ENCODE results near the gene APAF1.
"Not testable (repeated sequence)": the region's sequence is repeated elsewhere in the genome, so short reads cannot be mapped to it uniquely, and the experiment has no call there.

The APAF1 gene, protein sequence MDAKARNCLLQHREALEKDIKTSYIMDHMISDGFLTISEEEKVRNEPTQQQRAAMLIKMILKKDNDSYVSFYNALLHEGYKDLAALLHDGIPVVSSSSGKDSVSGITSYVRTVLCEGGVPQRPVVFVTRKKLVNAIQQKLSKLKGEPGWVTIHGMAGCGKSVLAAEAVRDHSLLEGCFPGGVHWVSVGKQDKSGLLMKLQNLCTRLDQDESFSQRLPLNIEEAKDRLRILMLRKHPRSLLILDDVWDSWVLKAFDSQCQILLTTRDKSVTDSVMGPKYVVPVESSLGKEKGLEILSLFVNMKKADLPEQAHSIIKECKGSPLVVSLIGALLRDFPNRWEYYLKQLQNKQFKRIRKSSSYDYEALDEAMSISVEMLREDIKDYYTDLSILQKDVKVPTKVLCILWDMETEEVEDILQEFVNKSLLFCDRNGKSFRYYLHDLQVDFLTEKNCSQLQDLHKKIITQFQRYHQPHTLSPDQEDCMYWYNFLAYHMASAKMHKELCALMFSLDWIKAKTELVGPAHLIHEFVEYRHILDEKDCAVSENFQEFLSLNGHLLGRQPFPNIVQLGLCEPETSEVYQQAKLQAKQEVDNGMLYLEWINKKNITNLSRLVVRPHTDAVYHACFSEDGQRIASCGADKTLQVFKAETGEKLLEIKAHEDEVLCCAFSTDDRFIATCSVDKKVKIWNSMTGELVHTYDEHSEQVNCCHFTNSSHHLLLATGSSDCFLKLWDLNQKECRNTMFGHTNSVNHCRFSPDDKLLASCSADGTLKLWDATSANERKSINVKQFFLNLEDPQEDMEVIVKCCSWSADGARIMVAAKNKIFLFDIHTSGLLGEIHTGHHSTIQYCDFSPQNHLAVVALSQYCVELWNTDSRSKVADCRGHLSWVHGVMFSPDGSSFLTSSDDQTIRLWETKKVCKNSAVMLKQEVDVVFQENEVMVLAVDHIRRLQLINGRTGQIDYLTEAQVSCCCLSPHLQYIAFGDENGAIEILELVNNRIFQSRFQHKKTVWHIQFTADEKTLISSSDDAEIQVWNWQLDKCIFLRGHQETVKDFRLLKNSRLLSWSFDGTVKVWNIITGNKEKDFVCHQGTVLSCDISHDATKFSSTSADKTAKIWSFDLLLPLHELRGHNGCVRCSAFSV (N-terminal part only)
- 29.6 to 50.9 reads per million in 2 donors for total RNA-seq

DNA sequence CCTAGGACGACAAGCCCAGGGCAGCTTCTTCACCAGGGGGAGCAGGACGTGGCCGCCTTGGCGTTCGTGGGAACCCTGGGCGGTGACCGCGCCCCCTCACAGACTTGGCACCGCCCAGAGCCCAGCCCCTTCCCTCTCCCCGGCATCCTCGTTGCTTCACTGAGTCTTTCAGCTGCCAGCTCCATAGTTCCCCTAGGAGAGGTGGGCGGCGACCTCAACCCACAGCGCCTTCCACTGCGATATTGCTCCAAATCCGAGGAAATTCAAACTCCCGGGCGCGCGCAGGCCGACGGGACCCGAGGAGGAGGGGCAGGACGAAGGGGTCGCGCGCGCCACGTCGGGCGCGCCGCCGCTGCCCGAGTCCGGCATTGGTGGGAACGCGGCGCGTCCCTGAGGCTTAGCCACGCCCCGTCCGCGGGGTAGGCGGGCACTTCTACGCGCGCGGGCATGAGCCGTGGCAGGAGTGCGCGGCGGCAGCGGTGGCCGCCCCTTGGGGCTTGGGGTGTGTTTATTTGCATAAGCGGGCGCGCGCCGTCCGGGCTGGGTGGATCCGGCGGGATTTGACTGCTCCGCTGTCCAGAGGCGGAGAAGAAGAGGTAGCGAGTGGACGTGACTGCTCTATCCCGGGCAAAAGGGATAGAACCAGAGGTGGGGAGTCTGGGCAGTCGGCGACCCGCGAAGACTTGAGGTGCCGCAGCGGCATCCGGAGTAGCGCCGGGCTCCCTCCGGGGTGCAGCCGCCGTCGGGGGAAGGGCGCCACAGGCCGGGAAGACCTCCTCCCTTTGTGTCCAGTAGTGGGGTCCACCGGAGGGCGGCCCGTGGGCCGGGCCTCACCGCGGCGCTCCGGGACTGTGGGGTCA, at the start of gene APAF1, which contains the start of gene IKBIP:
Gene APAF1 (plus strand): TSS at position 579 of the 860 bp plus-strand sequence. CDS start 3,070 bp downstream, outside the sequence.
Gene IKBIP (minus strand): TSS at position 77 of the 860 bp plus-strand sequence. CDS start 87 bp downstream, outside the sequence.
- DNase-seq, result peak; percentile 93 to 97 (median 94)

GRCh38 chr12:98597313-98597712, 47.8 kb upstream of the APAF1 start:
- not testable (repeated sequence) for DNase-seq

GRCh38 chr12:98601924-98602323, 43.2 kb upstream of the APAF1 start:
- no peak for DNase-seq

DNA sequence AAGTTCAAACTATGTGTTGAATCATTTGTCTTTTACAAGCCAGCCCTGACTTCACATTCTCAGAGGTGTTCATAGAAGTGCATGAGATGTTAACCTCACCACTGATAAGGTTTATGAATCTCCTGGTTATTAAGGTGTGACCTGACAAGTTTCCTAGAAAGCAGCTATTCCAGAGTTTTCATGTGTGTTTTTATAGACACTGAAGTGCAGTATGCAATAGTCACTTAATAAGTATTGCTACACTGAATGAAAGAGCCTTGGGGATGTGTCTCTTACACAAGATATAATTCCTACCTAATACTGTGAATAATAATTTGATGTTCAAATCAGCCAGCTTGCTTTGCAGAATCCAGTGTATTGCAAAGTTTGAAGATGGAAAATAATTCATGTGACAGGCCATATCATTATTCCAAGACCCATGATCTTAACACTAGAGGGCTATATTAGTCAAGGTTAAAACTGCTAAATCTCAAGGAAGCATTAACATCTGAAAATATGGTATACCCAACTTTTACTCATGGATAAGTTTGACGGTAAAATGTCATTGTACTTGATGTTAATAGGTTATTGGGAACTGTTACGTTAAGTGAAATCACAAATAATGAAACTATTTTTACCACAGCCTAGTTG, 38.6 kb upstream of the APAF1 start:
- DNase-seq, result no peak

DNA sequence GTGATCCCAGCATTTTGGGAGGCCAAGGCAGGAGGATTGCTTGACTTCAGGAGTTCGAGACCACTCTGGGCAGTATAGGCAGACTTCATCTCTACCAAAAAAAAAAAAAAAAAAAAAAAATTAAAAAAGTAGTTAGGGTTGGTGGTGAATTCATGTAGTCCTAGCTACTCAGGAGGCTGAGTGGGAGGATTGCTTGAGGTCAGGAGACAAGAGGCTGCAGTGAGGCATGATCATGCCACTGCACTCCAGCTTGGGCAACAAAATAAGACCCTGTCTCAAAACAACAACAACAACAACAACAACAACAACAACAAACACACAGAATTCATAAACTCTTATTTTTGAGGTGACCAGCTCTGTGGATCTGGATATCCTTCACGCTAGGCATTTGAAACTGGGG, 34.5 kb upstream of the APAF1 start:
- DNase-seq, result no peak

DNA sequence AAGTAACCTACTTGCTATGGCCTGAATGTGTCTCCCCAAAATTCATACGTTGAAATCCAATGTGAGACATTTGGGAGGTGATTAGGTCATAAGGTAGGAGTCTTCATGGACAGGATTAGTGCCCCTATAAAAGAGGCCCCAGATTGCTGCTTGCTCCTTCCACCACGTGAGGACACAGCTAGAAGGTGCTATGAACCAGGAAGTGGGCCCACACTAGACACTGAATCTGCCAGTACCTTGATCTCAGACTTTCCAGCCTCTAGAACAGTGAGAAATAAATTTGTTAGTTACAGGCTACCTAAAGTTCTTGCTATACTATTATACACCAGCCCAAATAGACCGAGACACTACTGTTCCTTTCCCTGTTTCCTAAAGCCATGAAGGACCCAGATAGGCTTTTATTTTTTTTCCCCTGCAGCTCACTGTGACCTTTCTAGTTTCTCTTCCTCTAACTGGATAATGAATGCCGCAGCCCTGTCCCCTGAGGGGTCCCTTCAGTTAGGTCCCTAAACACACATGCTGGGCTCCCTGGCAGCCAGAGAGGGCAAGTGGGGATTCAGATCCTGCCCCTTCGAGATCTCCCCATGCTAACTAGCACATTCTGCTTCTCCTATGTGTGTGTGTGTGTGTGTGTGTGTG, 32.3 kb upstream of the APAF1 start:
- peak in 1 of 5 experiments; percentile 27 for DNase-seq

DNA sequence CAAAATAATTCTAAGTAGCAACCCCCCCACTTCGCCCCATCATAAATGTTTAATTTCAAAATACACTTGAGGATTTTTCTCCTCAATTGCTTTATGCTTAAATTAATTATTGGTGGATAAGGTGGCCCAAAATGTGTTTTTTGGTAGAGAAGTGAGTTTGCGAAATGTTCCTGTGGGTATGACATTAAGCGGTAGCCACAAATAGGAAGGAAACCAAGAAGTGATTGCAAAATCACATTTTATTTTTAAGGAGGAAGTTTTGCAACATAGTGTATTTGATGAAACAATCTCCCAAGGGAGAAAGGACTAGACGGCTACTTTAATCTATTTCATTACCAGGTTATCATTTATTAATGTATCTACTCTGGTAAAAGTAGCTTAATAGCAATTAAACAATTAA, 26.1 kb upstream of the APAF1 start:
- DNase-seq, result no peak

GRCh38 chr12:98635657-98636323, 9.3 kb upstream of the APAF1 start:
- peak in 1 of 5 experiments; percentile 51 for DNase-seq

GRCh38 chr12:98637068-98637467, 8.0 kb upstream of the APAF1 start:
- DNase-seq, result no peak

- no peak for DNase-seq
Measured at GRCh38 chr12:98638009-98638408, 7.1 kb upstream of the APAF1 start.

DNA sequence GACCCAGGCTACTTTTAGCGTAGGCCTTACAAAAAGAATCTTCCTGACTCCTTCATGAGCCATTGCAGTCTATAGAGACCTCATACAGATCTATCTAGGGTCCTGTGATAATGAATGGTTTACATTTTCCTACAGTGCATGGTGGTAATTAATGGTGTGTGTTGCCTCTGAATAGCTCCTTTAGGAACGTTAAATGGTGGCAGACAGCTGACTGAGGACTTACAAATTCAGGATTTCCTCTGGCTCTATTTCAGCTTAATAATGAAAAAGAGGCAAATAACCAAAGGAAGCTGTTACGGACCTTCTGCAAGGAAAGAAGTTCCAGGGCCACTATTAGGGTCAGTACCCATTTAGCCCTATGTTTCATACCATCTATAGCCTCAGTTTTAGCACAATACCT, 5.6 kb upstream of the APAF1 start:
- no peak for DNase-seq

- not testable (repeated sequence) for DNase-seq
Measured at GRCh38 chr12:98642801-98643200, 2.3 kb upstream of the APAF1 start.

DNA sequence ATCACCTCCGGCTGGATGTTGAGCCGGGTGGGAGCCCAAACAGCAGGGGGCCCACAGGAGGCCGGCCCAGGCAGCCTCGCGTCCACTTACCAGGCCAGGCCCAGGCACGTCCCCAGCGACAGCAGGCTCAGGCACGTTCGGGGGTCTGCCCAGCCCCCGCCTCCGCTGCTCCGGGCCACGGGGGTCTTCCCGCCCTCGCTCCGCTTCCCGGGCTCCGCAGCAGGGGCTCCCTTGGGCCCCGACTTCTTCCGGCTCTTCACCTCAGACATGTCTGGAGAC, 718 bp upstream of the APAF1 start:
- DNase-seq, result peak in 1 of 5 experiments; percentile 10

- DNase-seq, result peak in 2 of 5 experiments; percentile 0 to 16
Measured at GRCh38 chr12:98645572-98646067, 530 bp downstream of the APAF1 start.

- DNase-seq, result no peak
Measured at GRCh38 chr12:98646294-98647090, 1.4 kb downstream of the APAF1 start.

GRCh38 chr12:98651328-98651727, 6.2 kb downstream of the APAF1 start:
- DNase-seq, result no peak

GRCh38 chr12:98653866-98654493, 8.9 kb downstream of the APAF1 start:
- peak in 2 of 5 experiments; percentile 27 to 63 for DNase-seq

DNA sequence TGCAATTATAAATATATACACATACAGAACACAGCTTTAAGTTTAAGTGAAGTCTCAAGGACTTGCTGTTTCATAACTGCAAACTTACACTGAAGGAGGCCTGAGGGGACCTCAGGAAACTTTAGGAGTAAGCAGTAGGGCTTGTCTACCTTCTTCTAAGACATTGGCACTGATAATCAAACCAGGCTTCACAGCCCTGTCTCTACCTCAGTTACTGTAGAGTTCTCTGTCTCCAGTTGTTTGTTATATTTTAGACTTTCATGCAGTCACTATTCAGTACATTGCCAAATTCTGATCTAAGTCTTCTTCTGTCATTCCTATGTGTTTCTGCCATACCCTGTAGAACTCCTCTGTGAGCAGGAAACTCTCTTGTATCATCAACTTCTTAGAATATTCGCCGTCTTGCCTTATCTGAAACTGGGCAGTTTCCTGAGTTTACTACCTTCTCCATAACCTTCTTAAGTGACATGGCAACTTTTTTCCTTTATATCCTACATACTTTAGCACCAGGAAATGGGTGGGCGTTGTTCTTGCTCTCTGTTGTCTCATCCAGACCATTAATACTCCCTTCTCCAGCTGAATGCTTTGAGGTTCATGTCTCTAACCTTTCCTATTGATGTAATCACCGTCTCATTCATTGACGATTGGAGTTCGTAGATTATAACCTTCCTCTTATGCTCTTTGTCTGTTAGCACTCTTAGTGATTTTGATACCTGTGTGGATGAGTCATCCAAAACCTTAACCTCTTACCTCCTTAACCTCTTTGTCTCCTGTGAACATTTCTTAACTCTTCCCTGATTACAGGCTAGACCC, 11.4 kb downstream of the APAF1 start:
- DNase-seq, result peak in 1 of 5 experiments; percentile 78

Measured in T-helper 2 cell (primary cell).